NCI-H1417 (cell line): ENCODE data around the gene SMIM9.

Source experiments
- DNase-seq, 3 experiments: peaks; one replicate each; lab custom pipeline; 2025; lab: John Stamatoyannopoulos, UW

Gene SMIM9

DNA sequence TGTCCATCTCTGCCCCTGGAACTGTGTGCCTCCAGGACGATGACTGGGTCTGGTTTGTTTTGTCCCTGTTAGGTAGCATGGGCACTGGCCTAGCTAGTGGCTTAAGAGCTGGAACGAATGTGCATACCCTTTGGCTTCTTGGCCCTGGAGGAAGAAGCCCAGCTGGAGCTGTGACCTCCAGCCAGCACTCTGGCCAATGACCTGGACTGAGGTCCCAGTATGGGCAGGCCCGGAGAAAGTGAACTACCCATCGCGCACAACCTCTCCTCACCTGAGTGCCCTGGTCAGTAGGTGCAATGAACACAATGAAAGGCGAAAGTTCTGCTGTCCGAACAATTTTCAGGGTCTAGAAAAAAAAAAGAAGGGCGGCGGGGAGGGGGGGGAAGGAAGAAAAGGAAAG lies 53.5 kb downstream of the SMIM9 start:
- no peak for DNase-seq

DNA sequence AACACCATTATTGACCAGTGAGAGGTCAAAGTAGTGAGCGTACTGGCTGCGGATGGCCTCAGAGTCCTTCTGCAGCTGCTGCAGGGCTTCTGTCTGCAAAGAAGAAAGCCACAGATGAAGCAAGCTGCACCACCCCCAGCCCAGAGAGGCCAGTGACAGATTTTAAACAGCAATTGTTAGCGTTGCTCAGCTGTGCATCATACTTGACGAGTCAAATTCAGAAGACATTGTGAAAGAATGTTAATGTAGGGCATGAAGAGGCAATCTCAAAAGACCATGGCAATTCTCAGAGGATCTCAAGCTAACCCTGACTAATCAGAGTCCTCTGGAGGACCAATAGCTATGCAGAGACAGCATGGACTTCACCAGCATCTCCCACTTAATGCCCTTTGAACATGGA lies 55.2 kb downstream of the SMIM9 start:
- DNase-seq, result no peak

GRCh38 chrX:154776753-154777152 lies 57.7 kb downstream of the SMIM9 start:
- DNase-seq, result peak in 1 of 3 experiments; percentile 28

- no peak for DNase-seq
These were observed 58.8 kb downstream of the SMIM9 start for GRCh38 chrX:154775419-154776349.

GRCh38 chrX:154774622-154775021 lies 59.8 kb downstream of the SMIM9 start:
- DNase-seq, result no peak
